NCI-H1048 (cell line): ENCODE measurements around the gene TRIO.

Experiments
- DNase-seq: peaks from one replicate; lab custom pipeline; 2025; lab: John Stamatoyannopoulos, UW

The TRIO gene

DNA sequence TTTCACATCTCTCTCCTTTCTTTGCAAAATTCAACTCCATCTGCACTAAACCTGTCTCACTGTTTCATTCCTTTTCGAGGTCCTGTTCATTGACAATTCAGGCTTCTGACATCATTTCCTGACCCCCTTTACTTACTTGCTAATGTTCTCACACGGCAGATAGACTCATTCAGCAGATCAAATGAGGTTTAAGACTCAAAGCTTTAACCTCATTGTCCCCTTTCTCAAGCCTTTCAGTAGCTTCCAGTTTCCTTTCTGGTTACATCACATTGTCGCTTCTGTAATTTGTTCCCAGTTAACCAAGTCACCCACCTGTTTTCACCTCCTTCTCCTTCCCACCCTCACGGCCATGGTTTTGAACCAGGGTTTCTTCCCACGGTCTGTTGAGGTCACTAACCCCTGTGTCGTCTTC, 295.1 kb downstream of the TRIO start:
- DNase-seq = no peak

DNA sequence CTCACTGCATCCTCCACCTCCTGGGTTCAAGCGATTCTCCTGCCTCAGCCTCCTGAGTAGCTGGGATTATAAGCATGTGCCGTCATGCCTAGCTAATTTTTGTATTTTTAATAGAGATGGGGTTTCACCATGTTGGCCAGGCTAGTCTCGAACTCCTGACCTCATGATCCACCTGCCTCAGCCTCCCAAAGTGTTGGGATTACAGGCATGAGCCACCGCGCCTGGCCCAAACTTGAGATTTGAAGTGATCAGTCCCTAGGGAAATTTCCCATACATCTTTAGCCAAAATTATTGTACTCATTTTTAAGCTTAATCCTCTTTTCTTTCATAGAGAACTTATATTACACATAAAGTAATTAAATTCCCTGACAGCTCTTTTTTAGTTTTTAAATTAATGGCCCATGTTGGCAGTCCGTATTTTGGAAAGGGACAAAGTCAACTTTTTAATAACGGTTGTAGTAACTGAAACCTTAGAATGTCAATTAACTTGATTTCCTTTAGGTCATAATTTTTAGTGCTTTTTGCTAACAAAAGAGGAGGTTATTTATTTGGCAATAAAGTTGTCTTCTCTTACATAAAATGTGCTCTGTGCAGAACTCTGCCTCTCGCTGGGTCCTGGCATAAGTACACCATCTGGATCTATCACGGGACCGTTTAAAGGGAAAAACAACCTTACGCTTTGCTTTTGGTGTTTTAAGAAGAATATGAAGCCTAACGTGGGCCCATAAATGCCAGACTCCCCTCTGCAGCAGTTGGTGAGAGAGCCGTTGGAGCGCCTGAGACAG, 296.1 kb downstream of the TRIO start:
- DNase-seq = no peak

DNA sequence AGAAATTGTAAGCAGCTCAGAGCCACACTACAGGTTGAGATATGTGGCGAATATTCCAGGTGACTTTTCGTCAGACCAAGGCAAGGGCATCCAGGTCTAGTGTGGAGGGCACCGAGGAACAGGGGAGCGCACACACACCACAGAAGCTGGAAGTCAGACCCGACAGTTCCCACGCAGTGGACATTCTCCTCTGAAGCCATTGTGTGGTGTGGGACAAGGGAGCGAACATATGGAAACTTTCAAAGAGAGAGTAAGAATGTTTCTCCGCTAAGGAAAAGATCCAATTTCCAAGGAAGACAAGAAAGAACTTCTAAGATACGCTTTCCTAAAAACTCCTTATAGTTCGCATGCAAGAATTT, 297.1 kb downstream of the TRIO start:
- DNase-seq = no peak

DNA sequence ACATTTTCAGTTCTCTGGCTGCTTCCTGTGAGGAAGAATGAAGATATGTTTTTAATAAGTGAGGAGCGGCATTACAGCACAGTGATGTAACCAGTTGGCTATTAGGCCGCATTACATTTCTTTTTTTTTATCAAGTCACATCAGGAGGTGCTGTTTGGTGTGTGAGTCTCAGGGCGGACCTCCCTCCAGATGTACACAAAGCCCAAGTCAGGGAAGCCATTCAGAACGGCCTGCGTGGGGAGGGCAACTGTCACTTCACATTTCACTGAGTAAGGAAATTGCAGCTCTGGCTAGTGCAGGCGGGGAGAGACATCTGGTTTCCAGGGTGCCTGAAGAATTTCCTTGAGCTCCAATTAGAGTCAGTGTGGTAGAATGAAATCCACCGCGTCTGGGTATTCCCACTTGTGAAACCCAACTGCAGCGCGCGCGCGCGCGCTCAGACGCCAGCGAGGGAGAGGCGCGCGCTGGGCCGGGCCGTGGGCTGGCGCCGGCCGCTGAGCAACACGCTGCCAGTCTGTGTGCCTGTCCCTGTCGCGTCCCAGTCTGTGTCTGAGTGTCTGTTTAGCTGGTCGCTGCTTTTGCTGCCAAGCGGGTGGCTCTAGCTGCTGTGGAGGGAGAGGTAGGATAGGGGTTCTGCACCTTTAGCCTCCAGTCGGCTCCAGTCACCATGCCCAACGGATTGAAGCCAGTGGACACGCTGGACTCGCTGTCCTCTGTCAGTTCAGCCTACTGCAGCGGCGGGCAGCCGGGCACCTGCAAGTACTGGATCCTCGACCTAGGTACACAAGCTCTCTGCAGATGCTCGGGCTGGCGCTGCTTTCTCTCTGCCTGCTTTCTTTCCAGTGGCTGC, 297.7 kb downstream of the TRIO start:
- no peak for DNase-seq

DNA sequence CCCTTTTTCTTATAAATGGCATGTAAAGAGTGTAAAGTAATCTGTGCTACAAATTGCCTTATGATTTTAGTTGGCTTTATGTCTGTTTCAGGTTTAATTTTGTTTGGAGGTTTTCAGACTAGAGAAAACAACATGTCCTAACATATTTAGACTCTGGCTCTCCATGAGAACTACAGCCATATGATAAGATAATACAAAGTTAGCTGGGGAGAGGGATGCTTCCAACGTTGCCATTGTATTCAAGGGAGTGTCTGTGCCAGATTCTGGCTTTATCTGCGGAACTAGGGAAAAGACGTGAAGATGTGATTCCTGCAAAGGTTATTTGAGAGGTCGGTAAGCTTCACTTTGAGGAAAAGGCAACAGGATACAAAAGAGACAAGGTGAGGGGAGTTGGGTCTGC, 298.5 kb downstream of the TRIO start:
- no peak for DNase-seq

DNA sequence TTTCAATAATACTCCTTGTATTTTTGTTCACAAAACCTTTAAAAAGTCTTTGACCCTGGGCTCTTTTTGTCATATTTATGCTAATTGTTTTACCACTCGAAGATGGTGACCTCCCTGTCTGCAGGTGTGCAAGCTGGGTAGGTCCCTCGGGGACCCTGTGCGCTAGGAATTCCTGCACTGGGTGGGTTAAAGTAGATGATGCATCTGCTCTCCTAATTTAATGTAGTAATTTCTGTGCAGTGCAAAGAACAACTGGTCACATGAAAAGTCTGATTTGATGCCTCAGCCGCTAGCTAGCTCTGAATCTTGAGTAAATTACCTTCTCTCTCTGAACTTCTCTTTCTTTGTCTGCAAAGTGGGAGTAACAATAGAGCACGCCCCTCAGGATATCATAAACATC, 299.4 kb downstream of the TRIO start:
- DNase-seq = no peak

DNA sequence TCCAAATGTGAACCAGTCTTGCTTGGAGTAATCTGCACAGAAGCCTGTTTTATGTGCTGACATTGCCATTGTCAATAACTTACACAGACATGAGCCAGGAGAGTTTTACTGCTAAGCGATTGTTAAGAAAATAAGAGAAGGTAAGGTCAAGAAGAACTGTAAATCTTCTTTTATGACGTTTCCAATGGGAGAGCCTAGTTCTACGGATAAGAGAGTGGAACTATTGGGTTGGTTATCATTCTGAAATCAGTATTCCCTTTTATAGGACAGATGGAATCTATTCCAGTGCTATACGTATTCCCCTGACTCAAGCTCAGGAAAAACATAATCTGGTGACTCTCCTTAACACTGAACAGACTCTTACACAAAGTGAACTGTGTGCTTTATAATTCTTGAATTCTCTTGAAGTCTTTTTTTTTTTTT, 300.5 kb downstream of the TRIO start:
- DNase-seq = no peak

DNA sequence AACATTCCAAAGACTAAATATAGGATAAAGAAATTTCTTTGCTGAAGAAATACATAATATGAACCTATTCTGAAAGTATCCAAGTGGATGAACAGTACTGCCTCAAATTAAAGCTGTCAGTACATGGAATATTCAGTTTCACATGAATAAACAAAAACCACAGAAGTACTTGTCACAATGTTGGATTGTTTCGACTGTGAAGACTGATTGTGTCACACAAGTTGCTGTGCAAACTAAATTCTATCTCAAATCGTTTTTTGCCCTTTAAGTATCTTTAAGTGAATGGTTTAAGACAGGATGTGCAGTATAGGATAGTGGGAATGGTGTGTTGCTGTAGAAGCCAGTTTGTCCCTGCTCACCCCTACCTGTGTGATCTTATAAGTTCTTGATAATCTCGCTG, 301.0 kb downstream of the TRIO start:
- DNase-seq = no peak

DNA sequence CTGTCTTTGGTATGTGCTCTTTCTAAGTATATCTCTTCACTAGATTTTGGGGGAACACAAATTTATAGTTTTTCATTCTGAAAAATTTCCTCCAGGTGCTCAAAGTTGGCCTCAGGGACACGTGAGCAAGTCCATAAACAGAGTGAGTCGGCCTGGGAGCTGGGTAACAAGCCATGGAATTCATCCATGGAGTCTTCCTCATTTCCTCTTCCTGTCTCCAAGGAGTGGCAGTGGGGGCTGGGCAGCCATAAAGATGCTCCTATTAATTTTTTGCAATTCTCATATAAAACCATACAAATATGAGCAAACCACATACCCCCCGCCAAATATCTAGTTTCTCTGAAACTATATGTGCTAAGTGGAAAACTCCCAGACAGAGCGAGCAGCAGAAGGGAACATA, 301.9 kb downstream of the TRIO start:
- no peak for DNase-seq

DNA sequence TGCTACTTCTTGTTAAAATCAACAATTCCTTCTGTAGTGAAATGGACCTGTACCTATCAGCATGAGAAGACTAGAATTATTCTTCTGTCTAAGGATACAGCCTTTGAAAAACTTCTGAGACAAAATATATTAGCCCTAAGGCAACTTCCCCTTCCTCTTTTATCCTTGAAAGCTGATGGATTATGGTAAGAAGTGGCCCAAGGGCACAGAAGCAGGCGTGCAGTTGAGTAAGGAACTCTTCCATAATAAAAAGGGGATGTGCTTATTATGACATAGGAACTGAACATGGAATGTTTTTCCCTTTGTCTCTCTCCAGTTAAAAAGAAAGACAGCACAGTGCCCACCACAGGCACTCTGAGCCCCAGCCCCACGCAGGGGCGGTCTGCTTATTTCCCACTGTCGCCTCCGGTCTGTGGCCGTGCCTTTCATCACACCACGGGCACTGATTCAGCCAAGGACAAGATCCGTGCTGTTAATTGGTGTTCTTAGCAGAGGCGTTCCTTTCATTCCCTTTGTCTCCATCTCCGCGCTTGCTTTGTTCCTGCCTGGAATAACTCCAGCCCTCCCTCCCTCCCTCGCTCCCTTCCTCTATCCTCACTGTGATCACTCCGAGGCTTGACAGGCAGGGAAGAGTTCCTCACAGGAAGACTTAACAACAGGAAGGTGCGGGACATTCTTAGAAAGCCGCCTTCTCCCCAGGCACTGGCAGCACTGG, 302.6 kb downstream of the TRIO start:
- no peak for DNase-seq

DNA sequence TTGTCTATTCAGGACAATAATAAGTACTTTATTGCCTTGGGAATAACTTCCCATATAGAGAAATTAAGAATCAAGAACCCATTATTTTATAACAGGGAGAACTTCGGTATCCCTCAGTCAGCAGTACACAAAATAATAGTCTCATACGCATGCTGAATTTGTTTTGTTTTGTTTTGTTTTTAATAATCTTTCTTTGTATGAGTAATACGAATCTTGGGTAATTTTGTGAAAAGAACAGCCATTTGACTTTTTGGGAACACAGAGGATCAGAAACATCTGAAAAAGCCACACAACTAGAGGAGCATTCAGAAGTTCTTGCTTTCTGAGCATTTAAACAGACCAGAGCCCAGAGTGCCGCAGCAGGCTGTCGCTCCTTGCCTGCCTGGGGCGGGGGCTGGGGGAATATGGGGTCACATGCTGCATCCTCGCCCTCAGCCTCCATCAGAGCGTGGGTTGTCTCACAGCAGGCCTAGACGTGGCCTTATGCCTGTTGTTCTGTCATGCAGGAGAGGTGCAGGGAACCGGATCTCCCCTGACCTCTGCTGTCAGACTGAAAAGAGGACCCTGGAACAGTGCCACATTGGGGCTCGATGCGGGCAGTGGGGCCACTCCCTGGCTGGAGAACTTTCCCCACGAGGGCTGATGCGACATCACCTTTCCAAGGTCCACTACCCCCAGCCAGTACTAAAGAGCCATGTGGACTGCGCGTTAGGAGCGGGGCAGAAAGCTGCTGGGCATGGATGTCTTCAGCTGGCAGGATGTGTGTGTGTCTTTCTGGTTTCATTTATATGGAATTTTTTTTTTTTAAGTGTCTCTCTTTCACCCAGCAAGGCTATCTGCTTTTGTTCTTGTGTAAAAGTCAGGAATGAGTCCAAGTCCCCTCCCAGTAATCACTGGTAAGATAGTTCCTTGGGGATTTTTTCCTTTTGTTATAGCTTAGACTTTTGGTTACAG, 305.1 kb downstream of the TRIO start:
- no peak for DNase-seq

DNA sequence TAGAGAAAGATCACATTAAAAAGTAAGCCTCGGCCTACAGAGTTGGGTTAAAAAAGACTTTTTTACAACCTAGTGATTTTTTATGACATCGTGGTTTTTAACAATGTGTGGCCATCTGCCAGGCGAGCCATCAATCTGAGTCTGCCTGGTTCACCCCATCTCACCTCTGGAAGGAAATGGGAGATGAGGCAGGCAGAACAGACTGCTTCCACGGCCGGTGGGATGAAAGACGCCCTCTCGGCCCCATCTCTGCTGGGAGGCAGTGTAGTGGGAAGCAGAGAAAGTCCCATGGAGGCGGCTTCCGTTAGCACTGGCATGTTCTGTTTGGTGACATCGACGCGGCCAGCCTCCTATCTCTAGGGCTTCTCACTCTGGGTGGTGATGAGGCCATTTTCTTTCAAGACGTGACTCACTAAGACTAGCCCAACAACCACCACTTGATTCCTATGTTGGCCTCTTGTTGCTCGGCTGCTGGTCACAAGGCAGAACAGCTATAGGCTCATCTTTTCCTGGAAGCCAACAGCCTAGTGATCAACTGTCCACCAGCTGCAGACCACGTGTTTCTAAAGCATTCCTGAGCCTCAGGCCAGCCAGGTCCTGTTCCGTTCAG, 306.0 kb downstream of the TRIO start:
- DNase-seq = no peak

DNA sequence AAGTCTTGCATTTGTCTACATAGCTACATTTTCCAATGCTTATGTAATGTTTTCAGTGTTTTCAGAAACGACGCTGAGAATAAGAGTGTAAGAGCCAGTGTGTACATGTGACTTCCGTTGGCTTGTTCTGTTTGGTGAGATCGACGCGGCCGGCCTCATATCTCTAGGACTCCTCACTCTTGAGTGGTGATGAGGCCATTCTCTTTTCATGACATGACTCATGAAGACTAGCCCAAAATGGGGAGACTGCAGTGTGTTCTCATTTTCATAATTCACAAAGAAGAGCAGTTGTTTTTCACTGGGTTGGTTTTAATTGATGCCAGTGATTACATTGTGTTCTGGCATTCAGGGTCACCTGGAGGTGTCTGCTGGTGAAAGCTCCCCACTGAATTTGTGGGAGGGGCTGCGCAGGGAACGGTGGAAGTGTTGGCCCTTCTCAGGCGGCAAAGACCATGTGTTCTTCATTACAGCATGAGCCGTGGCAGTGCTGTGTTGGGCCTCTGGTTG, 306.9 kb downstream of the TRIO start:
- no peak for DNase-seq

DNA sequence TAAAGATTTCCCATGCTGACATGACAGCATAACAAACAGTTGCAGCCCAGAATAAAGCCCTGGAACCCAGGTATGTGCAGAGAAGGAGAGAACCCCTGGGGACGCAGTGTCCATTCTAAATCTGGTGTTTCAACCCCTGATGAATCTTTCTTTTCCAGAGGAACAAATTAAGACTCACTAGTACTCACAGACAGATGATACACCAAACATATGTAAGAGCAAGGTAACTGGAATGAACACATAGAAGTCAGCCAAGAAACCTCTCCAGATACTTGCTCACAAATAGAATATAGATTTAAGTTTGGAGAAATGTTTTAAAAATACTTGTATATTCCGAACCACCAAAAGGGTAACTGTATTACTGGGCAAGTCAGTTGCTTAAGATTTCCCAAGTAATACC, 307.6 kb downstream of the TRIO start:
- no peak for DNase-seq

DNA sequence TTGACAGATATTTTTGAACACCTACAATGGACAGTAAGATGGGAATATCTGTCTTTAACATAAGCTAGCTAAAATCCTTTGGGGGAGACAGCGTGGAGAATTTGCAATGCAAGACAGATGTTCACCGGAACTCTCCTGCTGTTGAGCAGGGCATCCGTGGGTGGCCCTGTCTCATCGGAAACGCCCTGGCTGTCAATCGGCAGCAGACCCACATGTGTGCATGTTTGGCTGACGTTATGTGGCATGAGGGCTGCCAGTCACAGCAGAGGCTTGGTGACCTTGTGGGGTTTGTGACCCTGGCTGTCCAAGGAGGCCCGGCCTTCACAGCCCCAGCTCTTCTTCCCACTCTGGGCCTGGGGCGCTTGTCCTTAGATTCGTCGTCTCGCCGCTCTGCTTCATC, 308.7 kb downstream of the TRIO start:
- DNase-seq = no peak

DNA sequence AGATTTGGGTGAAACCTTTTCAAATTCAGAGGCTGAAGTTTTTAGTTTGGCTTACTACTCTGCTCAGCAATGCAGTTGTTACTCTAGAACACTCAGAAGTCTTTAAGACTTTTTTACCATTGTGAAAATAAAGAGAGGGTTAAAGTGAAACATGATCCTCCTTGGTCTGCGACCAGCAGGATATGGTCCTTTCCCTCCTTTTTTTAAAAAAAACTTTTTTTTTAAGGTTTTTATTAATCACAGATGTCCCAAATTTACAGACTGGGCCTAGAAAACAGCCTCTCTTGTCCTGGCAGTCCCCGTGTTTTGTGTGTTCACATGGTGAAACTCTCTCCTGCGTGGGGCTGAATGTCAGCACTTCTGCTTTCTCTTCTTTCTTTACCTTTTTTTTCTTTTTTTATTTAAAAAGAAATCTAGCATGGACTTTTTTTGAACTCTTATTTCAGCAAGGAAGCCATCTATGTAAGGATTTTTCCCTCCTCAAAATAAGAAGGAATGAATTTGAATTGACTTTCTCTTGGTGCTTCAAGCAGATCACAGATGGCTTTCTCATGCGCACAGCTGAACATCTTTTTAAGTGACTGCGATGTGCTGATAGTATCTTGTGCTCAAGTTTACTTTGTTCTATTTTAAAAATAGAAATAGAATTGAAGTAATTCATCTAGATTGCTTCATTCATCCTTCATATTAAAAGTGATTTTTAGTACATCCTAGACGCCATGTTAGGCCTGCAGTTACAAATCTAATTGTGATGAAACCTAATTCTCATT, 309.7 kb downstream of the TRIO start:
- DNase-seq = no peak

DNA sequence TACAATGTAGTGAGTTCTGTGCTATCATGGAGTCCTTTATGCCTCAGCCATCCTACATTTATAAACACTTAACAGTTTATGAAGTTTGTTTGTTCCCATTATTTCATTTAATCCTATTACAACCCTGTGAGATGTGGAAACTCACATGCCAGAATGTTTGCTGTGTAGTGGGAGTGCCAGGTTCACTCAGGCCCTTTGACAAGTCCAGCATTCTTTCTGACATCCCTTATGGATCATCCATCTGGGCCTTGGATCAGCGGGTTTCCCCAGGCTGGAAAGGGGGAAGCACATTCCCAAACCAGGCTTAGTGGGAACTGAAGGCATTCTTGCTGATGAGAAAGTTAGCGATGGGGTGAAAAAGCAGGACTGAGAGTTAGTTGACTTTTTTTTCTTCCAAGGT, 310.3 kb downstream of the TRIO start:
- DNase-seq = no peak

DNA sequence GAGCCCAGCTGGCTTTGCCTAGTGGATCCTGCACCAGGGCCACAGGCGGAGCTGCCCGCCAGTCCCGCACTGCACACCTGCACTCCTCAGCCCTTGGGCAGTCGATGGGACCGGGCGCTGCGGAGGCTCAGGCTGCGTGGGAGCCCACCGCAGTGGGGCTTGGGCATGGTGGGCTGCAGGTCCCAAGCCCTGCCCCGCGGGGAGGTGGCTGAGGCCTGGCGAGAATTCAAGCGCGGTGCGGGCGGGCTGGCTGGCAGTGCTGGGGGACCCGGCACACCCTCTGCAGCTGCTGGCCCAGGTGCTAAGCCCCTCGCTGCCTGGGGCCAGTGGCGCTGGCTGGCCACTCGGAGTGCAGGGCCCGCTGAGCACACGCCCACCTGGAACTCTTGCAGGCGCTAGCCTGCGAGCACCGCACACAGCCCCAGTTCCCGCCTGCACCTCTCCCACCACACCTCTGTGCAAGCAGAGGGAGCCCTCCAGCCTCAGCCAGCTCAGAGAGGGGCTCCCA, 312.7 kb downstream of the TRIO start:
- no peak for DNase-seq

DNA sequence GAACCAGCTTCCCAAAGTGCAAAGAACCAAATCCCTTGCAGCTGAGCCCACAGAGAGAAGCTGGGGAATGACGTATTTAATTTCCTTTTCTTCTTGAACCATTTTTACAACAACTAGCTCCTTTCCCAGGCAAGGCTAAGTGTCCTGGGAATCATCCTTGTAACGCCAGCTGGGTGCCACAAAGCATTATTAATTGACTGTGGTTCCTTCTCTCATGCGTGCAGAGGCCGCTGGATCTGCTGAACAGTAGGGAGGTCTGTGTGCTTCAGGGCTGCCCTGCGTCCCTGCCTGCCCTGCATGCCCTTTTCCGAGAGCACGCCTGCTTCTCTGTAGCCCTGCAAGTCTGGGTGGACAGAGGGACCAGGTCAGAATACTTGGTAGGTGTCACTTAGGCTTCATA, 314.3 kb downstream of the TRIO start:
- no peak for DNase-seq

DNA sequence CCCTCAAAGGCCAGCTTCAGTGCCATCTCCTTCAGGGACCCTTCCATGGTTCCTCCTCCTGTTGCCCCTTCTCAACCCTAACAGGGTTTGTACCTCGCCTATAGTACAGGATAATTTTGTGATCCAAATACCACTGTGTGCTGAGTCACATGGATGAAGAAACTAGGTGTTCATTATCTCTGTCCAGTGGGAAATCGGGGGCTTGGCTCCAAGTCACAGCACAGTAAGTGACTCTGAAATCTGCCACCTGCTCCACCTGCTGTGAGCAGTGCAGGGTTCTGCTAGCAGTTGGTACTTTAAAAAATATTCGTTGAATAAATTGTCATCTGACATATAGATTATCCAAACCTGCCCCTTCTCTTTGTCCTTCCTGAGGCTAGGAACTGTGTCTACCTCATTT, 315.3 kb downstream of the TRIO start:
- DNase-seq = no peak
